GM19395 (cell line): Measurements from ENCODE around the gene ENO1.

Source experiments
- ATAC-seq: cut with Tn5 transposase; IDR thresholded peaks from one replicate; pipeline ENCODE4 v1.9.1; 2021; ENCODE audit warnings: mild to moderate bottlenecking, moderate library complexity; ENCODE audit not compliant: unreplicated experiment

ENO1 gene

DNA sequence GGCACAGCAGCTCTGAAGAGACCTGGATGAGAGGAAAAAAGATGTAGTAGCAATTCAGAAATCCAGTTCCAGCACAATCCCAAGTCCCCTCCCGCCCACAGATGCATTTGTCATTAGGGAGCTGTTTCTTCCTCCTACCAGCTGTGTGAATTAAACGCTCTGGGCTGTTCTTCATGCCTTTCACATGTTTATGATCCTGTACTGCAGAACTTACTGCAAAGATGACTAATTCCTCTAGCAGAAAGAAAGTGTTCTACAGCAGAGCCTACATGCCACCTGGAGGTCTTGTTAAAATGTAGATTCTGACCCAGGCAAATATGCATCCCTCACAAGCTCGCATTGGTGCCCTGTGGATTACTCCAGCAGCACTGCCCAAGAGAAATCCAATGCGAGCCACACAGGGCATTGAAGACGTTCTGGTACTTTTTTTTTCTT, 6.5 kb downstream of the ENO1 start:
- ATAC-seq, result no peak

DNA sequence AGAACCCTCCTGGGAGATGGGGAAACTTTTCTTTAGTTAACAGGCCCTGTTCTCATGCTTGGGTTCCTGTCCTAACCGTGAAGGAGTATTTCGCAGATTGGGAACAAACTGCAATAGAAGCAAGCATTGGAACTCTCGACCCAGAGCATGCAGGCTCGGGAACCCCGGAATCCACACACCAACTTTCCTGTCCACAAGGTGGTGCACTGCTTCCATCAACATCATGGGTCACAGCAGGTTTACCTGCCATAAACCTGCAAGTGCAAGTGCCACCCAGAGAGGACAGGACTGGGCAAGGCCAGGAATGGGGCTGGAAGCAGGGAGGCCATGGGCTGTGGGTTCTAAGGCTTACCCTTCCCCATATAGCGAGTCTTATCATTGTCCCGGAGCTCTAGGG, 6.9 kb downstream of the ENO1 start:
- no peak for ATAC-seq

DNA sequence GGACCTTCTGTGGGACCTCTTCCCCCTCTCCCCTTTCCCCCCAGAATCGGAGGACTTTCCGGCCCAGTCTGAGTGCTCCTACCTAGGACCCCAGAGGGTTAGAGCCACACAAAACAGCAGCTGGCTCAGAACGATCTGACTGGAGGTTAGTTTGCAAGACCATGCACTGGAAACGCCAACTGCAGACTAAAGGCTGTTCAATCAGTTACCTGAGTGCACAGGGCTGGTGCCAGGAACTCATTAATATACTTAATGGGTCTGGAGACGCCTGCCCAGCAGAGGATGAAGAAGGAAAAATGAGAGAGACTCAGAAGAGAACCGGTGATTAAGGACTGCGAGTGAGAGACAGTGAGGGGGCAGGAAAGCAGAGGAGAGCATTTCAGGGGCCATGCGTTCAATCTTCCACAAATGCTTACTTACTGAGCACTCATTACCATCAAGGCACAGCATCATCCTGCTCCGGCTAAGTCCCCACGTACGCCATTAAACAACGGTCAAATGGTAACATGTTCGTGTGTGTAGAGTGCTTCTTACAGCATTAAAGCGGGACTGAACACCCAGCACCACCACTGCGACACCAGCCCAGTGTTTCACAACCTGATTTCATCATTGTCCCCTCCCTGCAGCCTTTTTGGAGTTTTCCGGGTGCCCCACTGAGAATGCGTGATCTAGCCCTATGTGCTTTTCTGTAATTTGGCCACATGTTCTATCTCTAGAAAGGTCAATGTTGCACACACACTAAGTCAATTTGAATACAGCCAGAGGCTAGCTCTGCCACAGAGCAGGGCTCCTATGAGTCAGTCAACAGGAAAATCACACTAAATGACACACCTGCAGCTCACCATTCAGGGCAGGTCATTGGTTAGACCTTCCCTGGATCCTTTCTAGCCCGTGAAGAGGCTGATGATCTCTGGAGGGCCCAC, 7.6 kb downstream of the ENO1 start:
- ATAC-seq, result no peak

DNA sequence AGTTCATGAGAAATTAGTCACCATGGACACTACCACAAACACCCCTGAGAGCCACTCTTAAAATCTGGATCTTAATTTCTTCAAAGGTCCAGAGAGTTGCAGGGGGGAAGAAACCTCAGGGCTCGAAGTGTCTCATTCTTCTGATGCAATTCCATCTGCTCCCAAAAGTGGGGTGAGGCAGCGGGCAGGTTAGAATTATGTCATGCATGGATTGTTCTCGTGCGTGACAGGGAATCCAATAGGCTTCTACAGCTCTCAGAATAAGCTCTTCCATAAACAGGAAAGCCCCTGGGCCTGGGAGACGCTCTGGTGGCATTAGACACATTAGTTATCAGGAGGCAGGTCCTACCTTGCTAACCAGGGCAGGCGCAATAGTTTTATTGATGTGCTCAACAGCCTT, 8.4 kb downstream of the ENO1 start:
- no peak for ATAC-seq

DNA sequence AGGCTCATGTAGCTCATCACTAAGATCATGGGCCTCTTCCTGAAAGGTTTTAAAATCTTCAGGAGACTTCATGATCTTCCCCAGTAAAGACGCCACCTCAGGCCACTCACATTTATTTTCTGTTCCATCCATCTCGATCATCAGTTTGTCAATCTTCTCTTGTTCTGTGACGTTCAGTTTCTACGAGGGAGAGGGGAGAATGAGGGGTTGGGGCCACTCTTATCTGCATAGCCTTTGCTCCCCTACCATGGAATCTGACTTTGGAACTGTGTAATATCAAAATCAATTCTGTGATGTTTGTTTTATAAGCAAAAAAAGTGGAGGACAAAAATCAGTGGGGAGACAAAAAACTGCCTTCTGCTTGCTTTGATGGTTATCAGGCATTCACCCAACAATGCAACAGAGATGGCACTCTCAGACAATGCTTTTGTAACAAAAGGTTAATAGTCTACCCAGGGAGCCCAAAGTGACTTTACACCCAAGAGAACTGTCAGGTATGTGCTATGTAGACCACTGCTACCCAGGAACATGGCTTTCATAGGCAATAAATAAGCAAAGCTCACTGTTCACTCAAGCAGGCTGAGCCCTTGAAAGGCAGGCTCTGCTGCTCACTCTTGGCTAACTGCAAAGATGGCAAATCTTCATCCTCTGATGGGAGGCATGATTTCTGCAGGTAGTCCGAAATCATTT, 10.5 kb downstream of the ENO1 start:
- no peak for ATAC-seq

DNA sequence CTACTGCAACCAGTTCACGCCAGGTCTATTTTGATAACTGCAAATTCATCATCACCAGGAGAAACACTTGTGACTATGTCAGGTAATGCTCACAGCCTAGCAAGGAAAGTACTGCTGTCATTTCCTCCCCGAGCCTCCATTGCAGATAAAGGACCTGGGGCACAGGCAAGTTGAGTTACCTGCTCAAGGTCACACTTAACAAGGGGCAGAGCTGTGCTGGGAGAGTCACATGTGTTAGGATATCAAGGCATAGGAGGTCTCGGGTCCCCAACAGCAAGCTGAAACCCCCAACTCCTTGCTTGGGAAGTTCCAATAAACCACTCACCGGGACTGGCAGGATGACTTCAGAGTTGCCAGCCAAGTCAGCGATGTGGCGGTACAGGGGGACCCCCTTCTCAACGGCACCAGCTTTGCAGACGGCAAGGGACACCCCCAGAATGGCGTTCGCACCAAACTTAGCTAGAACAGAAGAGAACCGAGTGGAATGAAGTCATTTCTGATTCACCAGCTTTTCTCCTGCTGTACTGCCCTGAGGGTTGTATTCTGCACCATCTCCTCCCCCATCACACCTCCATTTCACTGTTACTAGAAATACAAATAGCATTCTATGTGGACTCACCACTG, 11.6 kb downstream of the ENO1 start:
- ATAC-seq, result no peak

DNA sequence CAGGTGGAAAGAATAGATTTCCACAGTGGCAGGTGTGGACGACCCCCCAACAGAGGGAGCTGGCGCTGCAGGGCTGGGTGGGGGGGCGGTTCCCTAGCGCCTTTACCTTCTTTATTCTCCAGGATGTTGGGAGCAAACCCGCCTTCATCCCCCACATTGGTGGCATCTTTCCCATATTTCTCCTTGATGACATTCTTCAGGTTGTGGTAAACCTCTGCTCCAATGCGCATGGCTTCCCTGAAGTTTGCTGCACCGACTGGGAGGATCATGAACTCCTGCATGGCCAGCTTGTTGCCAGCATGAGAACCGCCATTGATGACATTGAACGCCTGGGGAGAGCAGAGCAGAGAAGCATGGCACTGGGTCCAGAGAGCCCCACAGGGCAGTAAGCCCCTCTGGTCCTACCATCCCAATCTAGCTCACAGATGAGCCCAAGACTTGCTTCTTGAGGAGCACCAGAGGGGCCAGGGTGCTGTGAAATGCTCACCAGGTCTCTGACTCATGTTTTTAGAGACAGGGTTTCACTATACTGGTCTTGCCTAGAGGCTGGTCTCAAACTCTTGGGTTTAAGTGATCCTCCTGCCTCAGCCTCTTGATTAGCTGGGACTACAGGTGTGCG, 12.2 kb downstream of the ENO1 start:
- ATAC-seq, result no peak

DNA sequence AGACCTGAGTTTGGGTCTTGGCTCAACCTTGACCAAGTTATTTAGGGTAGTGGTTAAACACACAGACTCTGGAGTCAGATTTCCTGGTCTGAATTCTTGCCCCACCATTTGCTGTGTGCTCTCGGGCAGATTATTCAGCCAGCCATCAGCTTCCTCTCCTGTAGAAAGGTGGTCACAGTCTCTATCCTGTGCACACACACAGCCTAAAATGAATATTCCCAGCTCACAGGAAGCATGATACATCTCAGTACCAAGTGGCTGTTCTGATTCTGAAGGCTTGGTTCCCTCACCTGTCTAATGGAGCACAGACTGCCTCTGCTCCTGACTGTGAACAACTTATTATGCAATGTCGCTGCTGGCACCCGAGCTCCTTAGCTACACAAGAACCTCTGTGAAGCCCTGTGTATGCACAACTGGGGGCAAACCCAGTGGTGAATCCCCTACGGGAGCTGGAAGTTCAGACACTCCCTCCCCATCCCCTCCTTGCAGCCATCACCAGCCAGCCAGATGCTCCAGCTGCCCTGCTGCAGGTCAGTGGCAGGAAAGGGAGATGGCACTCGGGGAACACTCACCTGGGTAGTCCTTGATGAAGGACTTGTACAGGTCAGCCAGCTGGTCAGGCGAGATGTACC, 13.7 kb downstream of the ENO1 start:
- no peak for ATAC-seq

DNA sequence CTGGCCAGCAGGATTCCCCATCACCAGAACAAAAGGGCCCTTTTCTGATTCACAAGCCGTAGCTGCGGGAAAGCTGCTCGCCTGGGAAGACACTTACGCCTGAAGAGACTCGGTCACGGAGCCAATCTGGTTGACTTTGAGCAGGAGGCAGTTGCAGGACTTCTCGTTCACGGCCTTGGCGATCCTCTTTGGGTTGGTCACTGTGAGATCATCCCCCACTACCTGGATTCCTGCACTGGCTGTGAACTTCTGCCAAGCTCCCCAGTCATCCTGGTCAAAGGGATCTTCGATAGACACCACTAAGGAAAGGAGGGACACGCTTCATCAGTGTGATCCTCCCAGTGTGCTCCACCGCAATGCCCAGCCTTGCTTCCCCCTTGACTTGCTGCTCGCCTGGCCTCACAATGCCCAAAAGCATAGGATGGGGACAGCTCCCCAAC, 14.7 kb downstream of the ENO1 start:
- no peak for ATAC-seq

DNA sequence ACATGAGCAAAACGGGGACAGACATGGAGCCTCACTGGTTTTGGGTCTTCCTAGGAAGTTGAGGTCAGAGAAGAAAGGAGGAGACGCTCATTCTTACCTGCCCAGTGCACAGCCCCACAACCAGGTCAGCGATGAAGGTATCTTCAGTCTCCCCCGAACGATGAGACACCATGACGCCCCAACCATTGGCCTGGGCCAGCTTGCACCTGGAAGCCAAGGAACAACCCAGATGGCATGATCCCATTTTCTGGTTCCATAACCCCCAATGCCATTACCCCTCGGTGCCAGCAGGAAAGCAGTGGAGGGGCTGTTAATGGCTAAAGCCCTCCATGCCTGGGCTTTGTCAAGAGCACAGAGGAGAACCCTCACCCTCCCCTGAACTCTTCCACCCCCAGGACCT, 15.3 kb downstream of the ENO1 start:
- no peak for ATAC-seq

DNA sequence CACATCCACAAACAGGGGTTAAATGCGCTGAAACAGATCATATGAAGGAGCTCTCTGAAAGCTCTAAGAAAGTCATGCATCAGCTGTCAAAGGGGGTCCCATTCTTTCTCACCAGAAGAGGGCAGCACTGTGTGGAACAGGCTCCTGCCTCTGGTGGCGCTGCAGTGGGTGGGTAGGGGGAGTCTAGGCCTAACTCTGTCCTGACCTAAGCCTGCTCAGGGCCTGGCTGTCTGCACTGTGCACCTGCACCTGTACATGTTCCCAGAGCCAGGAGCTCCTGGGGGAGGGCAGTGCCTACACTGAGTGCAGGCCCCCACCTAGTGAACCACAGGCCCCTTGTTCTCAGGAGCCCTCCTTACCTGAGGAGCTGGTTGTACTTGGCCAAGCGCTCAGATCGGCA, 16.0 kb downstream of the ENO1 start:
- ATAC-seq, result no peak

DNA sequence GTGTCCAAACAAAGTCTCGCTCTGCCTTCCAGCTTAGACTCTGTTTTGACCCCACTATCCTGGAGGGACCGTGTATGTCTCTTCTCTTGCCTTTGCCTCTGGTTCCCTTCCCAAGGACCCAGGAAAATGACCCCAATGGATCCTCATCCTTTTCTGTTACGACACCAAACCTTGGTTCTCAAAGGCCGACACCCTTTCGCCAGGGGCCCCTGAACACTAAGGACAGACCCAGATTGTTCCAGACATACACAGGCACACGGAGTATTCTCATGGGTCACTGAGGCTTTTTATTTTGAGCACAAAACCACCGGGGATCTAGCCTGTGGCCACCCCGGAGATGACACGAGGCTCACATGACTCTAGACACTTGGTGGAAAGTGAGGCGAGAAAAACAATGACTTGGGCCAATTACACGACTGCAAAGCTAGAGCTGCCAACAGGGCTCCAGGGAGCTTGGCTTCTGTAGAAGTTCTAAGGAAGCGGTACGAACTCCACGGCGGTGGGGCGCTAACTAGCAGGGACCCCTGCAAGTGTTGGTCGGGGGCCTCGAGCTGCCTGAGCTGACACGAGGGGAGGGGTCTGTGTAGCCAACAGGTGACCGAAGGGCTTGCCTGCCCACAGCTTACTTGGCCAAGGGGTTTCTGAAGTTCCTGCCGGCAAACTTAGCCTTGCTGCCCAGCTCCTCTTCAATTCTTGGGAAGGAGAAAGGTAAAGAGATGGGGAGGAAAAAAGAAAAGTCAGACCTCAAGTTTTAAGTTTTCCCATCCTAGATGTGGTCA, 17.6 kb downstream of the ENO1 start:
- no peak for ATAC-seq

DNA sequence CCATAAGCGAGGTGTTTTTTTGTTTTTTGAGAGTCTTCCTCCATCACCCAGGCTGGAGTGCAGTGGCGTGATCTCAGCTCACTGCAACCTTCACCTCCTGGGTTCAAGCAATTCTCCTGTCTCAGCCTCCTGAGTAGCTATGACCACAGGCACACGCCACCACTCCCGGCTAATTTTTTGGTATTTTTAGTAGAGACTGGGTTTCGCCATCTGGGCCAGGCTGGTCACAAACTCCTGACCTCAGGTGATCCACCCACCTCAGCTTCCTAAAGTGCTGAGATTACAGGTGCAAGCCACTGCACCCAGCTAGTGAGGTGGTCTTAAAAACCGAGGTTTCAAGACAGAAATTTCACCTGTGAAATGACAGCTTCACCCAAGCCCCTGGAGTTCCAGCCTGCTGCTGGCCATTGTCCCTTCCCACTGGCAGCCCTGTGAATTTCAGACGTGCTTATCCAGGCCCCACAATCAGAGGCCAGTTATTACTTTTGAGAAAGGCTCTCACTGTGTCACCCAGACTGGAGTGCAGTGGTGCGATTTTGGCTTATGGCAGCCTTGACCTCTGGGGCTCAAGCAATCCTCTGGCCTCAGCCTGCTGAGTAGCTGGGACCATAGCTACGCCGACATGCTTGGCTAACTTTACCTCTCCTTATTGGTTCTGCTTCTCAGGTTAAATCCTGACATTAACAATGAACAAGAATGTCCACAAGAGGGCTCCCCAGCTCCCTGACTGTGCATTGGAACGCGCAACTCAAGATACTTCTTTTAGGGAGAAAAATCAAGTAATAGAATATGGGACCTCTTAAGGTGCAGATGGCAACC, 19.4 kb downstream of the ENO1 start:
- no peak for ATAC-seq

DNA sequence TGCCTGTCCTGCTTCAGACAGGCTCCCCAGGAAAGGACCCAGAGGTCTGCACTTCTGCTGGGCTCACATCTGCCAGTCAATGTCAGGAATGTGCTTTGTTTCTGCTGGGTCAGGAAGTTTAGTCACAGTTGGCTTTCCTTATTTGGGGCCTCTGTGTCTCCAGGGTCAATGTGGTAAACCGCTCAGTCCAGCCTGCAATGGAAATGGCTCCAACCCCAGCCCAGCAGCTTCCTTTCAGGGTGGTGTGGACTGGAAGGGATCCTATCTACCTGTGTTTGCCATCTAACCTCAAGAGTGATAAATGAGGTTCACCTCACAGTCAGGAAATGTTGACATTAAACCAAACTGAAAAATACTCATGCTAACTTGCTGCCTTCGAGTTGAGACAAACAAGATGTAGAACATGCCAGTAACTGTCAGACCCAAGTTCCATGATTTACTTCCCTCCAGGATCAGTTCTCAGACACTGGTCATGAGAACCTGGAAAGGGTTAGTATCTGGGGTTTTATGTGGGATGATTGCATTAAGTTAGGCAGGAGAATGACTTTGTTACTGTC, 20.3 kb downstream of the ENO1 start:
- no peak for ATAC-seq

DNA sequence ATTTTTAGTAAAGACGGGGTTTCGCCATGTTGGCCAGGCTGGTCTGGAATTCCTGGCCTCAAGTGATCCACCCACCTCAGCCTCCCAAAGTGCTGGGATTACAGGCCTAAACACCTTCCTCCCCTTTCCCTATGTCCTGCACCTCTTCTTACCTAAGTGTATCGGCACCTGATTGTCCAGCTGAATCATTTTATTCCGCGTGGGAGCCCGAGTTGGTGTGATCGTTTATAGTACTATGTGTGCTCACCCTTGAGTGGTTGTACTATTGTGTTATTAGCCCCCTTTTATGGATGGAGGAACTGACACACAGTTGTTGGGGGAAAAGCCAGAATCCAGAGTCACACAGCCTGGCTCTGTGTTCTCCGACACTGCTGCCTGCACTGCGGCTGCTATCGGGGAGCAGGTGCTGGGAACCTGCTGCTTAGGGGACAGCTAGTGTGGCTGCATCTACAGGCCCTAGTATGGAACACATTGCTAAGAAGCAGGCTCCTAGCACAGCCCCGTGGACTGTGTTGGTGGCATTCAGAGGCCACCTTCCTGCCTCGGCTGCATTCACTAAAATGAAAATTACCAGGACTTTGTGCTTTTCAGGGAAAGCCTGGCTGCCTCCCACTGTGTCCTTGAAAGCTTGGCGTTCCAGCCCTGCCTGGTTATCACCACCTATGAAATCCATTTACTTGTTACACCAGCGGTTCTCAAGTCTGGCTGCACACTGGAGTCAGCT, 21.6 kb downstream of the ENO1 start:
- no peak for ATAC-seq

DNA sequence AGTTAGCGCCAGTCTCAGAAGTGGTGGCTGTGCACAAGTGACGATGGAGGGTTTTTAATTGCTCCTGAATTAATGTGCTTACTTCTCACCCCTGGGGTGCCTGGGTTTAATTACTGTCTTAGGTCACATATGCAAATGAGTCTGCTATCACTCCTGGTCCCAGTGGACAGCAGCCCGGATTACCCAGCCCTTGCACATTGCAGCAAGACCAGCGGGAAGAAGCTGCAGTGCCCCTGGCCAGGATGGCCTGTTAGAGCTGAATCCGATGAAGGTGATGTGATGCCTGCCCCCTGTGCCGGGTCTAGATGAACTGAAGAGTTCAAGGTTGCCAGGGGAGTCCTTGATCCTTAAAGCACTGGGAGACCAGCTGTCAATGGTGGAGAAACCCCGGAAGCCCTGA, 24.2 kb downstream of the ENO1 start:
- no peak for ATAC-seq

DNA sequence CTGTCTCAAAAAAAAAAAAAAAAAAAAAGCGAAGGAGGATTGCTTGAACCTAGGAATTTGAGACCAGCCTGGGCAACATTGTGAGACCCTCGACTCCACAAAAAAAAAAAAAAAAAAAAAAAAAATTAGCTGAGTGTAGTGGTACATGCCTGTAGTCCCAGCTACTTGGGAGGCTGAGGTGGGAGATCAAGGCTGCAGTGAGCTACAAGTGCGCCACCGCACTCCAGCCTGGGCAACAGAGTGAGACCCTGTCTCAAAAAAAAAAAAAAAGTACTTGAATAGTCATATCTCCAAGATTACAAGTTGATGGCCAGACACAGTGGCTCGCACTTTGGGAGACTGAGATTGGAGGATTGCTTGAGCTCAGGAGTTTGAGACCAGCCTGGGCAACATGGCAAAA, 27.4 kb downstream of the ENO1 start:
- ATAC-seq, result no peak

DNA sequence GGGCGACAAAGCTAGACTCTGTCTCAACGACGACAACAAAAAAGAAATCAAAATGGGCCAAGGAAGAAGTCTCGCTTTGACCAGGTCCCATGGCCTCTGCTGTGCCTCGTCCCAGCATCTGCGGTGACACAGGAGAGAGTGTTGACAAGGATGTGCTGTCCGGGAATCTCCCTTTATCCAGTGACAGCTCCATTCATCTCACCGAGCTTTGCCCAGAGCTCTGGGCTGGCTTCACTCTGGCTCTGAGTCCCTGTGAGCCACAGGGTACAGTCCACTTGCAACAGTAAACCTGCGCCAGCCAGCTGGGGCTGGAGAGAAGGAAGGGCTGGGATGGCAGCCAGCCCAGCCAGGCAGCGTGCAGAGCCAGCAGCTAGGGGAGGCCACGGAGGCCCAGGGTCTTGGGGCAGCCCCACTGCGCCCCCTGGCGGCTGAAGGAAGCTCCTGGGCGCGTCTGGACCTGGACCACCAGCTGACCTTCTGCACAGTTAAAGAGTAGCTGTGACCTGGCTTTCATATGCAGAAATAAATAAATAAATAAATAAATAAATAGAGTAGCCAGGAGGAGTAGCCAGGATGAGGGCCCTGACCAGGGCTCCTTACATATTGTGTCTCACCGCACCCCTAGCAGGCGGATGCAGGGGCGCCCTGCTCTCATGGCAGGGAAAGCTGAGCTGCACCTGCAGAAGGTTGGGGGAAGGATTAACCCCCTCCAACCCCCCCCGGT, 29.7 kb downstream of the ENO1 start:
- ATAC-seq, result no peak
